Right atrium auricular region (tissue), 2 donors: ENCODE data around the gene NREP. TPM values are rescaled to one million over a fixed set of nuclear protein-coding genes. Genes with fewer than 3 reads are reported as not detected.

Experiments
- DNase-seq: peaks from one replicate; pipeline ENCODE4 v3.0.0-alpha.2; 2019; ENCODE audit warnings: low spot score
- H3K27ac ChIP-seq, 2 donors: fragments of 200-600 bp; sonication (generic); 1 replicate in 1 of 2; 2 replicates in 1 of 2; pipeline ENCODE4 v1.5.1; 2016 to 2019
- H3K27me3 ChIP-seq, 2 donors: fragments of 200-600 bp; sonication (generic); one replicate each; pipeline versions ENCODE4 v1.5.1 to v1.6.0; 2017 to 2019
- H3K36me3 ChIP-seq: fragments of 200-600 bp; sonication (generic); one replicate; pipeline ENCODE4 v1.5.1; 2016
- H3K4me1 ChIP-seq, 2 donors: fragments of 200-600 bp; sonication (generic); one replicate each; pipeline versions ENCODE4 v1.5.1 to v1.6.0; 2017 to 2019
- H3K4me3 ChIP-seq, 2 donors: fragments of 200-600 bp; sonication (generic); 1 replicate in 1 of 2; 2 replicates in 1 of 2; pipeline ENCODE4 v1.5.1; 2017 to 2019; ENCODE audit warnings: mild to moderate bottlenecking in 1 of 2, moderate library complexity in 1 of 2
- H3K9me3 ChIP-seq, 2 donors: fragments of 200-600 bp; sonication (generic); one replicate each; pipeline ENCODE4 v1.5.1; 2019
- CTCF ChIP-seq, 2 donors: fragments of 200-600 bp; sonication (generic); IDR thresholded peaks; one replicate each; pipeline ENCODE4 v1.5.1; 2019; ENCODE audit warnings: antibody characterized with exemption in 2 of 2
- total RNA-seq, 2 donors: library from RNA; depleted of rRNA; stranded (reverse); fragments of >200 nt; gene quantifications; one replicate each; pipeline ENCODE4 v1.1.0, GENCODE V29; 2016

Gene NREP
- total RNA-seq: 10 to 100 TPM in 1 of 2 donors, 1 to 10 TPM in 1; 7.2 to 22.9 TPM

GRCh38 chr5:111756581-111757354 lies at the start of gene NREP:
NREP (minus strand) TSS chr5:111757194; CDS start chr5:111755772, 1,422 bp downstream.
- Histone ChIP-seq H3K27me3 (no peaks in the 10 kb centered on the region), H3K4me1 (peaks cover 0 to 28% of the 10 kb centered on the region in 2 donors), H3K27ac (peak within 1 kb of the TSS; percentile 88 to 89), H3K9me3 (no peaks in the 10 kb centered on the region), H3K36me3 (no peaks in the 10 kb centered on the region), H3K4me3 (peak within 1 kb of the TSS; percentile 61 to 70)
- no peak for DNase-seq
- no peak for TF ChIP-seq CTCF (IDR thresholded peaks at IDR 0.05)

GRCh38 chr5:111806753-111807152 lies 49.8 kb upstream of the NREP start:
- TF ChIP-seq CTCF (IDR thresholded peaks at IDR 0.05): no peak
- no peaks in the 10 kb centered on the region for H3K36me3 ChIP-seq
- no peak overlapping the region for H3K4me3 ChIP-seq
- no peak overlapping the region for H3K27ac ChIP-seq
- no peaks in the 10 kb centered on the region for H3K27me3 ChIP-seq
- no peaks in the 10 kb centered on the region for H3K9me3 ChIP-seq
- H3K4me1 ChIP-seq: no peaks in the 10 kb centered on the region
- no peak for DNase-seq

GRCh38 chr5:111806156-111806555 lies 49.2 kb upstream of the NREP start:
- Histone ChIP-seq H3K4me3 (no peak overlapping the region), H3K9me3 (no peaks in the 10 kb centered on the region), H3K27me3 (no peaks in the 10 kb centered on the region), H3K36me3 (no peaks in the 10 kb centered on the region), H3K4me1 (no peaks in the 10 kb centered on the region), H3K27ac (no peak overlapping the region)
- no peak for TF ChIP-seq CTCF (IDR thresholded peaks at IDR 0.05)
- no peak for DNase-seq

GRCh38 chr5:111805071-111805470 lies 48.1 kb upstream of the NREP start:
- H3K27ac ChIP-seq: no peak overlapping the region
- no peaks in the 10 kb centered on the region for H3K9me3 ChIP-seq
- H3K4me3 ChIP-seq: no peak overlapping the region
- no peaks in the 10 kb centered on the region for H3K4me1 ChIP-seq
- no peak for DNase-seq
- no peaks in the 10 kb centered on the region for H3K36me3 ChIP-seq
- no peaks in the 10 kb centered on the region for H3K27me3 ChIP-seq
- no peak for TF ChIP-seq CTCF (IDR thresholded peaks at IDR 0.05)

- Histone ChIP-seq H3K4me1 (no peaks in the 10 kb centered on the region), H3K4me3 (no peak overlapping the region), H3K9me3 (no peaks in the 10 kb centered on the region), H3K27ac (no peak overlapping the region), H3K27me3 (no peaks in the 10 kb centered on the region), H3K36me3 (no peaks in the 10 kb centered on the region)
- DNase-seq: no peak
- no peak for TF ChIP-seq CTCF (IDR thresholded peaks at IDR 0.05)
Observed at GRCh38 chr5:111800351-111800750, 43.4 kb upstream of the NREP start.

GRCh38 chr5:111795142-111795541 lies 38.1 kb upstream of the NREP start:
- Histone ChIP-seq H3K27ac (no peak overlapping the region), H3K27me3 (no peaks in the 10 kb centered on the region), H3K4me1 (no peaks in the 10 kb centered on the region), H3K36me3 (no peaks in the 10 kb centered on the region), H3K4me3 (no peak overlapping the region), H3K9me3 (no peaks in the 10 kb centered on the region)
- DNase-seq: no peak
- TF ChIP-seq CTCF (IDR thresholded peaks at IDR 0.05): no peak
